IMR-90 (cell line): ENCODE results near the gene CERS4.

ENCODE experiments used
- MAFK ChIP-seq: IDR thresholded peaks from 2 replicates; pipeline ENCODE4 v1.6.1; 2012; ENCODE audit warnings: low read depth, low read length, improper control_type of control experiment
- POLR2A ChIP-seq: IDR thresholded peaks from 2 replicates; pipeline ENCODE4 v1.6.1; 2012; ENCODE audit warnings: mild to moderate bottlenecking, low read depth, low read length
- TF ChIP-seq, protein P1 (sequence below): conservative IDR thresholded peaks from 2 replicates; pipeline ENCODE4 v1.5.1; 2012; ENCODE audit warnings: mild to moderate bottlenecking, low read depth, low read length, improper control_type of control experiment

DNA sequence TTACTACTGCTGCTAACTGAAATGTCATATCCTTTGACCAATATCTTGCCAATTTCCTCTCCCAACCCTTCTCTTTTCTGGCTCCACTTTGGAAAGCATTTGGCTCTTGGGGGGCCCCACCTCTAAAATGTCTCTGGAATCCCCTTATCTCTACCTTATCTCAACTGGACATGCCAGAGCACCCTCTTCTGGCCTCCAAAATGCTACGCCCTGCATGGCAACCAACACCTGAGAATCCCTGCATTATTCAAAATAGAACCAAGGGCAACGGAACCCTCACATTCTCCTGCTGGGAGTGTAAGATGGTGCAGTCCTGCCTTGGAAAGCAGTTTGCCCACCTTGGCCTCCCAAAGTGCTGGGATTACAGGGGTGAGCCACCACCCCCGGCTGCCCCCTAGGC lies 35.3 kb downstream of the CERS4 start:
- TF ChIP-seq, protein P1, sequence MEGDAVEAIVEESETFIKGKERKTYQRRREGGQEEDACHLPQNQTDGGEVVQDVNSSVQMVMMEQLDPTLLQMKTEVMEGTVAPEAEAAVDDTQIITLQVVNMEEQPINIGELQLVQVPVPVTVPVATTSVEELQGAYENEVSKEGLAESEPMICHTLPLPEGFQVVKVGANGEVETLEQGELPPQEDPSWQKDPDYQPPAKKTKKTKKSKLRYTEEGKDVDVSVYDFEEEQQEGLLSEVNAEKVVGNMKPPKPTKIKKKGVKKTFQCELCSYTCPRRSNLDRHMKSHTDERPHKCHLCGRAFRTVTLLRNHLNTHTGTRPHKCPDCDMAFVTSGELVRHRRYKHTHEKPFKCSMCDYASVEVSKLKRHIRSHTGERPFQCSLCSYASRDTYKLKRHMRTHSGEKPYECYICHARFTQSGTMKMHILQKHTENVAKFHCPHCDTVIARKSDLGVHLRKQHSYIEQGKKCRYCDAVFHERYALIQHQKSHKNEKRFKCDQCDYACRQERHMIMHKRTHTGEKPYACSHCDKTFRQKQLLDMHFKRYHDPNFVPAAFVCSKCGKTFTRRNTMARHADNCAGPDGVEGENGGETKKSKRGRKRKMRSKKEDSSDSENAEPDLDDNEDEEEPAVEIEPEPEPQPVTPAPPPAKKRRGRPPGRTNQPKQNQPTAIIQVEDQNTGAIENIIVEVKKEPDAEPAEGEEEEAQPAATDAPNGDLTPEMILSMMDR, result no peak
- TF ChIP-seq POLR2A, result no peak
- TF ChIP-seq MAFK, result no peak
